Measurements from ENCODE around the gene RTN1.

- TF ChIP-seq ATF3 (IDR thresholded peaks at IDR 0.05; ENCODE audit: borderline replicate concordance, extremely low read depth, low read depth, low read length) (no peak), RAD21 (IDR thresholded peaks at IDR 0.05; ENCODE audit: insufficient read depth, low read depth, low read length) (no peak), EZH2 (IDR thresholded peaks at IDR 0.05; ENCODE audit: borderline replicate concordance, control insufficient read depth, low read depth, low read length) (no peak)
Observed at GRCh38 chr14:59890676-59891075, 20.1 kb upstream of the RTN1 start.
